Lower leg skin (tissue), 4 donors: ENCODE results near the gene SPOCD1. TPM values are rescaled to one million over a fixed set of nuclear protein-coding genes. Genes with fewer than 3 reads are reported as not detected.

Experiments
- DNase-seq, 2 donors: peaks; one replicate each; pipeline ENCODE4 v3.0.0-alpha.2; 2019; ENCODE audit warnings: low spot score in 2 of 2
- H3K4me3 ChIP-seq: fragments of 200-600 bp; sonication (generic); 2 replicates; pipeline ENCODE4 v1.5.1; 2017; ENCODE audit warnings: mild to moderate bottlenecking, low read depth; ENCODE audit not compliant: poor library complexity, severe bottlenecking
- POLR2A ChIP-seq, 2 donors: fragments of 450-650 bp; IDR thresholded peaks; one replicate each; pipeline ENCODE4 v1.6.1; 2016 to 2017; ENCODE audit warnings: antibody characterized with exemption in 2 of 2, mild to moderate bottlenecking in 1 of 2, moderate library complexity in 1 of 2
- WGBS, 2 donors: methylation state at CpG; one replicate each; pipeline ENCODE4 v1.1.5; 2018; 5-methylcytosine and 5-hydroxymethylcytosine counted together
- intact Hi-C: fragments of 100-400 bp; cut with DNase I; formaldehyde crosslinking; loops from one replicate; pipeline ENCODE4 v1.15.0; 2023; ENCODE audit warnings: low total_unique reads
- total RNA-seq, 4 donors: library from RNA; depleted of rRNA; stranded (reverse); fragments of >200 nt; gene quantifications; one replicate each; pipeline ENCODE4 v1.1.0, GENCODE V29; 2016
- TF ChIP-seq, protein P1 (sequence below), 3 donors: fragments of 450-650 bp; IDR thresholded peaks; one replicate each; pipeline ENCODE4 v1.5.1; 2016; ENCODE audit warnings: antibody characterized with exemption in 3 of 3, mild to moderate bottlenecking in 3 of 3, moderate library complexity in 2 of 3

SPOCD1 gene
- total RNA-seq, 4 donors from 2014 or later = 0.13 to 0.51 TPM; not detected in 2

DNA sequence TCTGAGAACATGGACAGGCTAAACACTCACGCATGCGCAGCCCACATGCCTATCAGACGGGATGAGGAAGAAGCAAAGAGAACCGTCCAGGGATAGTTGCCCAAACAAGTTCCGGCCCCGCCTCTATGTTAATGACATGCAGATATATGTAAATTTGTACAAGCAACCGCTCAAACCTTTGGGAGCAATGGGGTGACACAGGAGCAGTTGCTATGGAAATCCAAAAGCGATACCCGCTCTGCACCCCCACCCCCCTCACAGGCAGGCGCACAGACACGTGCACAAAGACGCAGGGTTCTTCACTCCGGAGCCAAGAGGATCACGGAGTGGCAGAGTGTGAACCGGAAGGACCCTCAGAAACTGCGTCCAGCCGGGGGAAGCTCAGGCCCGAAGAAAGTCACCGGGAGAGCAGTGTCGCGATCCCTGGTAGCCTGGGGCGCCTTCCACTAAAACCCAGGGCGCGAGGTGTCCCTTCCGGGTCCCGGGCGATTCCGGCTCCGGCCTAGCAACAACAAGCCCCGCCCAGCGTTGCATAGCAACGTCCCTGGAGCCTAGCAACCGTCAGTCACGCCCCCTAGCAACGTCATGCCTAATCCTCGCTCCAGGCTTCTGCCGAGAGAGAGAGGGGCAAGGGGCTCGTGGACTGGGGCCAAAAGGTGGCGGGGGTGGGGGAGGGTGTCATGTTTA lies 27.5 kb downstream of the SPOCD1 start:
- DNase-seq = peak; percentile 89 to 99
- TF ChIP-seq, protein P1, sequence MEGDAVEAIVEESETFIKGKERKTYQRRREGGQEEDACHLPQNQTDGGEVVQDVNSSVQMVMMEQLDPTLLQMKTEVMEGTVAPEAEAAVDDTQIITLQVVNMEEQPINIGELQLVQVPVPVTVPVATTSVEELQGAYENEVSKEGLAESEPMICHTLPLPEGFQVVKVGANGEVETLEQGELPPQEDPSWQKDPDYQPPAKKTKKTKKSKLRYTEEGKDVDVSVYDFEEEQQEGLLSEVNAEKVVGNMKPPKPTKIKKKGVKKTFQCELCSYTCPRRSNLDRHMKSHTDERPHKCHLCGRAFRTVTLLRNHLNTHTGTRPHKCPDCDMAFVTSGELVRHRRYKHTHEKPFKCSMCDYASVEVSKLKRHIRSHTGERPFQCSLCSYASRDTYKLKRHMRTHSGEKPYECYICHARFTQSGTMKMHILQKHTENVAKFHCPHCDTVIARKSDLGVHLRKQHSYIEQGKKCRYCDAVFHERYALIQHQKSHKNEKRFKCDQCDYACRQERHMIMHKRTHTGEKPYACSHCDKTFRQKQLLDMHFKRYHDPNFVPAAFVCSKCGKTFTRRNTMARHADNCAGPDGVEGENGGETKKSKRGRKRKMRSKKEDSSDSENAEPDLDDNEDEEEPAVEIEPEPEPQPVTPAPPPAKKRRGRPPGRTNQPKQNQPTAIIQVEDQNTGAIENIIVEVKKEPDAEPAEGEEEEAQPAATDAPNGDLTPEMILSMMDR (IDR thresholded peaks at IDR 0.05) = no peak
- TF ChIP-seq POLR2A (IDR thresholded peaks at IDR 0.05) = no peak
- WGBS, 2 donors = 2 to 3% methylated on average over 25 to 38 of the region's 39 CpGs
- peak overlapping the region; percentile 40 for H3K4me3 ChIP-seq
- intact Hi-C loops = loop anchor here (10.0 kb wide), 2 partner anchors 213 to 277 kb away; partner anchors contain the start of gene TINAGL1

DNA sequence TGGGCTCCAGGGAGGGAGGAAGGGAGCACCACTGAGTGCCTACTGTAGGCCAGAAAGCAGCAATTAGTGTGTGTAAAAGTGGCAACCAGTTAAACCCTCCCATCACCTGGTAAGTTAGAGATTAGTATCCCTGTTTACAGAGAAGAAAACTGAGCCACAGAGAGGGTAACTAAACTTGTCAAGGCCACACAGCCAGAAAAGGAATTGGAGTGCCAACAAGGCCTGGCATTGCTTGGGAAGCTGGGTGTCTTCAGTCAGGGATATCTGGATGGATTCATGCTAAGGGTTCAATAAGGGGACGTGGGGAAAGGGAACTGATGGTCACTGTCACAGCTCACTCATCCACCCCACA lies 28.1 kb downstream of the SPOCD1 start:
- 25 to 40% methylated on average over 1 of the region's 1 CpG for WGBS, 2 donors
- TF ChIP-seq, protein P1 (IDR thresholded peaks at IDR 0.05) = no peak
- no peak for TF ChIP-seq POLR2A (IDR thresholded peaks at IDR 0.05)
- intact Hi-C loops = loop anchor here (10.0 kb wide), 2 partner anchors 213 to 277 kb away; partner anchors contain the start of gene TINAGL1
- DNase-seq = no peak
- no peak overlapping the region for H3K4me3 ChIP-seq

DNA sequence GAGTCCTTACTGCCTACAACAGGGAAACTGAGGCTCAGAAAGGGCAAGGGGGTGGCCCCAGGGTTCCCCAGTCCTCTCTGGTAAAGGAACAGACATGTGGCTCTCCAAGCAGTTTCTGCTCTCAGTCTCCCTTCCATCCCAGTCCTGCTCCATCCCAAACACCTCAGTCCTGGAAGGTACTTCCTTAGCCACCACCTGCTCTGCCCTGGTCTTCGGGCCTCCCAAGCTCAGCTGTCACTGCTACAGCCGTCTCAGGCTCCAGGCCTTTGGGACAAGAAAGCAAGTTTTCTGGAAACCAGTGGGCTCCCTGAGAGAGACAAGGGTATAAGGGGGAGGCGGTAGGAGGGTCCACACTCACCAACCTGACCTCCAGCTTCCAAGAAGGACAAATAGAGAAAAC lies 28.6 kb downstream of the SPOCD1 start:
- TF ChIP-seq POLR2A (IDR thresholded peaks at IDR 0.05) = no peak
- TF ChIP-seq, protein P1 (IDR thresholded peaks at IDR 0.05) = no peak
- intact Hi-C loops = loop anchor here (10.0 kb wide), 2 partner anchors 212 to 278 kb away; partner anchors contain the start of gene TINAGL1
- H3K4me3 ChIP-seq = no peak overlapping the region
- peak in 1 of 2 donors; percentile 58 for DNase-seq
- WGBS, 2 donors = 94% methylated on average over 3 of the region's 3 CpGs

GRCh38 chr1:31786366-31787060 lies 29.3 kb downstream of the SPOCD1 start:
- DNase-seq = peak in 1 of 2 donors; percentile 85
- TF ChIP-seq POLR2A (IDR thresholded peaks at IDR 0.05) = no peak
- TF ChIP-seq, protein P1 (IDR thresholded peaks at IDR 0.05) = no peak
- intact Hi-C loops = loop anchor here (10.0 kb wide), 2 partner anchors 212 to 278 kb away; partner anchors contain the start of gene TINAGL1
- 91 to 92% methylated on average over 16 of the region's 16 CpGs for WGBS, 2 donors
- H3K4me3 ChIP-seq = no peak overlapping the region

DNA sequence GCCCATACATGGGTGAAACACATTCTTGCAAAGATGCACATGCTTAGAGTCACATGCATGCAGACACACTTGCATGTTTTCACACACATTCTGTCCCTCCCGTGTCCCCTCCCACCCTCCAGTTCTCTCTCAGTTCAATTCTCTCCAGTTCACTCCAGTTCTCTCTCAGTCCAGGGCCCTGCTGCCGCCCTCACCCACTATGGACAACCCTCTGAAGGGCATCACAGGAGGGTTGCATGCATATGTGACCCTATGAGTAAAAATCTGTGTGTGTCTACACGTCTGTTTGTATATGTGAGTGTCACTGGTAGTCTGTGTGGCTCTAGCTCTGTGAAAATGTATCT lies 29.9 kb downstream of the SPOCD1 start:
- no peak overlapping the region for H3K4me3 ChIP-seq
- TF ChIP-seq, protein P1 (IDR thresholded peaks at IDR 0.05) = no peak
- no peak for TF ChIP-seq POLR2A (IDR thresholded peaks at IDR 0.05)
- intact Hi-C loops = loop anchor here (10.0 kb wide), 2 partner anchors 211 to 279 kb away; partner anchors contain the start of gene TINAGL1
- WGBS, 2 donors = 67 to 83% methylated on average over 3 of the region's 3 CpGs
- peak in 1 of 2 donors; percentile 53 for DNase-seq
